Measurements from ENCODE around the gene RGL4.

DNA sequence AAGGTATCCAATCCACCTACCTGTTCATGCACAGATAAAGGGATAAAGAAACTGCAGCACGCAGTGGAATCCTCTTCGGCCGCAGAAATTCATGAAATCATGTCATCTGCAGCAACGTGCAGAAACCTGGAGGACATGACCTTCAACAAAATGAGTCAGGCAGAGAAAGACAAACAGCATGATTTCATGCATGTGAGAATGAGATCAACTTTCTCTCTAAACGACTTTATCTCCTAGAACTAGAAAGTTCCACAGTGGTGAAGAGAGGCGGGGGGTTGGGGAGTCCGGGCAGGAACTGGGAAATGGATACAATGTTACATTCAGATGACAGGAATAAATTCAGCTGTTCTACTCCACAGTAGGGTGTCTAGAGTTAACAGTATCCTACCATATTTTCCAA lies 9.9 kb downstream of the RGL4 start:
- TF ChIP-seq CTCF (conservative IDR thresholded peaks at IDR 0.05; ENCODE audit: low read depth in 2 of 2) = no peak
- no peak for TF ChIP-seq EZH2 (IDR thresholded peaks at IDR 0.05; ENCODE audit: low read depth, unreplicated experiment)

Data from GM23338 (cell line).